ENCODE measurements around the gene HOXA7.

Gene HOXA7

DNA sequence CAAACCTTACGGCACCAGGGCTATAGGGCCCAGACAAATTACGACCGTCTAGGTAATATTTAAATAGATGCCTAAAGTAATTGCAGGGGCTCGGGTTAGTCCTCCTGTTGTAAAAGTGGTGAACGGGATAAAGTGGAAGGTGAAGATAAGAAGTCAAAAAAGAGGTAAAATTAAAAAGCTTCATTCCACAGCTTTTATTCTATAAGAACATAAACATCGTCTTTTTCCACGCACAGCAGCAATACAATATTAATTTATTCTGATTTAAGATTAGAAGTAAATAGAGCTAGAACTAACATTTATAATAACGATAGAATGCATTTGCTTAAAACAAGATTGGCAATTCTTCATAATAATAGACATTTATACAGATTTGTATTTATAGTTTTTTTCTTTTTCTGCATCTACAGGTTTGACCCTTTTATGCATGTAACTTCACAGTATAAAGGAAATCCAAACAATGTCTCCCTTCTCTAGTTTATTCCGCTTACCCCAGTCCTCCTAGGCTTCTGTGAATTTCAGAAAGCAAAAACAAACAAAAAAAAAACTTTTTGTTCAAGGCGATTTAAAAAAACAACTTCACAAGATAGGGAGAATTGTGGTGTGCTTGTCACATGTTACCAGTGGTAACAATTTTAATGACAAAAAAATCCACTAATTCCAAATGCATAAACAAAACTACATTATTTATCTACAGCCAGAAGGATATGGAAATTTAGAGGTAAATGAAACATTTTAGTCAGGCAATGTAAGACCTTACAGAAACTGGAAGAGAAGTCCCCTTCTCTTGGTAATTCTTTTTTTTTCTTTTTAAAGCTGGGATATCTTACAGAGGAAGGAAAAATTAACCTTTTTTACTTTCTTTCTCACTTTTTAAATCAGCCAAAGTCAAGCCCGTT lies 14.2 kb upstream of the HOXA7 start:
- no peak for DNase-seq

GRCh38 chr7:27169658-27170425 lies 13.4 kb upstream of the HOXA7 start:
- no peak for DNase-seq

DNA sequence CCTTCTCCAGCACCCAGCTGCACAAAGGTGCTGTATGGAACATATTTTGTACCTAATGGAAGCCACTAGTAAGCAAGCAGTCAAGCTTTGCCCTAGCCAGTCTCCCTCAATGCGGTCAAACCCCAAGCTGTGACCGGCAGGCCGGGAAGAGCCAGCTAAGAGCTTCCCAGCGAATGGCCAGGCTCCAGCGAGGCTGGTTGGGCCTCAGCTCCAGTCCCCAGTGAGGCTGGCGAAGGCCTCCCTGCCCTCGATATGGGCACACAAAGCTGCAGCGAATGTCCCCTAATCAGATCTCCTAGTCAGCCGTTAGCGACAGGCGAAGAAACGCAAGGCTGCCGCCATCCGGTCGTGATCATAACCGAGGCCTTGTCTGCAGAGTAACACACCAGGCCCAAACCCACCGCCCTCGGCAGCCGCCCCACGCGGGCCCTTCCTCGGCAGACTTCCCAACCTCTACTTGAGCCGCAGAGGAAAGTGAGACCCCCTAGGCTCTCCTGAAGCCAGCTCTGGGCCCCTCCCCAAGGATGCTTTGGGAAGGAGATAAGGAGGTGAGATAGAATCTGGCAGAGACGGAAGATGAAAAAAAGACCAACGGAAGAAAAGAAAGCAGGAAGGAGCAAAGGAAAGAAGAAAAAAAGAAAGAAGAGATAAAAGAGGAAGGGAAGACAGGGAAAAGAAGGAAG lies 11.9 kb upstream of the HOXA7 start:
- DNase-seq: no peak

DNA sequence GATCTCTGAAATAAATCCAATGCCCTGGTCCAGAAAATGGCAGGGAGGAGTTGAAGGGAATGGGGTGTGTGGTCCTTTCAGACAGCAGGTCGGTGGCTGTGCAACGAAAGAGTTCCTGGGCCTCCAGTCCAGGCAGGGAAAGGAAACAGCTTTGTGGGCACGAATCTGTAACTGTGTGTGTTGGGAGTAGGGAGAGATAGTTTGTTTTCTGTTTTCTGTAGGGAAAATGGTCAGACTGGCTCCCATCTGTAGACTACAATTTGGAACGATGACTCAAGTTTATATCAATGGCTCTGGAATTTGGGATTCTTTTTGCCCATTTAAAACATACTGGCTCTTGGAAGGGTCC lies 11.4 kb upstream of the HOXA7 start:
- DNase-seq: no peak

GRCh38 chr7:27166531-27167505 lies 10.3 kb upstream of the HOXA7 start:
- DNase-seq: no peak

- DNase-seq: no peak
Observed at GRCh38 chr7:27165996-27166530, 9.6 kb upstream of the HOXA7 start.

DNA sequence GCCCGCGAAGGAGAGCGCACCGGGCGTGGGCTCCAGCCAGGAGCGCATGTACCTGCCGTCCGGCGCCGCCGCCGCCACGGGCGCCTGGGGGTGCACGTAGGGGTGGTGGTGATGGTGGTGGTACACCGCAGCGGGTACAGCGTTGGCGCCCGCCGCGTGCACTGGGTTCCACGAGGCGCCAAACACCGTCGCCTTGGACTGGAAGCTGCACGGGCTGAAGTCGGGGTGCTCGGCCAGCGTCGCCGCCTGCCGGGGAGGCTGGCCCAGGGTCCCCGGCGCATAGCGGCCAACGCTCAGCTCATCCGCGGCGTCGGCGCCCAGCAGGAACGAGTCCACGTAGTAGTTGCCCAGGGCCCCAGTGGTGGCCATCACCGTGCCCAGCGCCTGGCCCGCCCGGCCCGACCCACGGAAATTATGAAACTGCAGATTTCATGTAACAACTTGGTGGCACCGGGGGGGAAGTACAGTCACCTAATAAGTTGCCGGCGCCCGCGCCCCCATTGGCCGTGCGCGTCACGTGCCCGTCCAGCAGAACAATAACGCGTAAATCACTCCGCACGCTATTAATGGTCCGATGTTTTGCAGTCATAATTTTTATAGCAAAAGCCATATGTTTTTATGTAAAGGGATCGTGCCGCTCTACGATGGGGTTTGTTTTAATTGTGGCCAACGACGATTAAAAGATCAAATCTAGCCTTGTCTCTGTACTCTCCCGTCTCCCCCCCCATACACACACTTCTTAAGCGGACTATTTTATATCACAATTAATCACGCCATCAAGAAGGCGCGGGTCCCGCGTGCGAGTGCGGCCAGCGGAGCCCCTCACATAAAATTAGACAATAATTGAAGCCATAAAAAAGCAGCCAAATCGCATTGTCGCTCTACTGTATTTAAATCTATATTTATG lies 8.9 kb upstream of the HOXA7 start, which contains the start of gene HOXA9:
Gene HOXA9 (minus strand): TSS at position 449 of the 907 bp plus-strand sequence. CDS start 80 bp downstream, at position 369.
- DNase-seq: no peak

DNA sequence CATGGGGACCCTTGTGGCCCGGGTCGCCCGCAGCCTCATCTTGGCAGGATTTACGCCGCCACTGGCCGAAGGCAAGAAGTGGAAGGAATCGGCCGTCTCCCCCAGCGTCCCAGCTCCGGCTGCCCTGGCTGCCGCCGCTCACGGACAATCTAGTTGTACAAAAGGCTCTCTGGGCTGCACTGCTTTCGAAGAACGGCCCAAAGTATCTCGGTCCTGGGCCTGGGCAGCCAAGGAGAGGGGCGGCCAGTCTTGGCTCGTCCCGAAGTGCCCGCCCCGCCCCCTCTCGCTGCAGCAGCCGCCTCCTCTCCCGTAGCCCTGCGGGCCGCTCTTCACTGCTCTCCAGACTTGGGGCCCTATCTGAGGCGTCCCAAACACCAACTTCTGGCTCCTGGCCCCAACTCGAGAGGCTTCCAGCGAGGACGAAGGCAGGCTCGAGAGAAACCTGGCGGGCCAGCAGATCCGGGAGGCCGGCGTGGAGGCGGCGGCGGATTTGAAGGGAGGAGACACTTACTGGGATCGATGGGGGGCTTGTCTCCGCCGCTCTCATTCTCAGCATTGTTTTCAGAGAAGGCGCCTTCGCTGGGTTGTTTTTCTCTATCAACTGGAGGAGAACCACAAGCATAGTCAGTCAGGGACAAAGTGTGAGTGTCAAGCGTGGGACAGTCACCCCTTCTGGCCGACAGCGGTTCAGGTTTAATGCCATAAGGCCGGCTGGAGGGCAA lies 8.1 kb upstream of the HOXA7 start:
- DNase-seq: no peak

DNA sequence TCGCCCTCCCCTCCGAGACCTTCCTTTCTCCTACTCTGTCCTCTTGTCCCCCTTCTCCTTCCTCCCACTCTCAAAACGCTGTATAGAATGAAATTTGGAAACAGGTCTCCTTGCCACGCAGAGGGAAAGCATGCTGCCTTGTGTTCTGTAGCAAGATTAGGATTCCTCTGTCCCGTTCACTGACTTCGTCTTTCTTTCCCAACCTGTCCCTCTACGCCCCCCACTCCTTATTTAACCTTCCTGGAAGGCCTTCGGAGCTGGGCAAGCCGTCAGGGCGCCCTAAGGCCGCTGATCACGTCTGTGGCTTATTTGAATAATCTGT lies 7.5 kb upstream of the HOXA7 start:
- no peak for DNase-seq

GRCh38 chr7:27163288-27164044 lies 7.0 kb upstream of the HOXA7 start:
- no peak for DNase-seq

GRCh38 chr7:27162561-27163287 lies 6.2 kb upstream of the HOXA7 start:
- DNase-seq: no peak

GRCh38 chr7:27161721-27162560 lies 5.5 kb upstream of the HOXA7 start:
- no peak for DNase-seq

GRCh38 chr7:27161214-27161720 lies 4.8 kb upstream of the HOXA7 start:
- peak in 2 of 14 donors; percentile 30 to 54 for DNase-seq

DNA sequence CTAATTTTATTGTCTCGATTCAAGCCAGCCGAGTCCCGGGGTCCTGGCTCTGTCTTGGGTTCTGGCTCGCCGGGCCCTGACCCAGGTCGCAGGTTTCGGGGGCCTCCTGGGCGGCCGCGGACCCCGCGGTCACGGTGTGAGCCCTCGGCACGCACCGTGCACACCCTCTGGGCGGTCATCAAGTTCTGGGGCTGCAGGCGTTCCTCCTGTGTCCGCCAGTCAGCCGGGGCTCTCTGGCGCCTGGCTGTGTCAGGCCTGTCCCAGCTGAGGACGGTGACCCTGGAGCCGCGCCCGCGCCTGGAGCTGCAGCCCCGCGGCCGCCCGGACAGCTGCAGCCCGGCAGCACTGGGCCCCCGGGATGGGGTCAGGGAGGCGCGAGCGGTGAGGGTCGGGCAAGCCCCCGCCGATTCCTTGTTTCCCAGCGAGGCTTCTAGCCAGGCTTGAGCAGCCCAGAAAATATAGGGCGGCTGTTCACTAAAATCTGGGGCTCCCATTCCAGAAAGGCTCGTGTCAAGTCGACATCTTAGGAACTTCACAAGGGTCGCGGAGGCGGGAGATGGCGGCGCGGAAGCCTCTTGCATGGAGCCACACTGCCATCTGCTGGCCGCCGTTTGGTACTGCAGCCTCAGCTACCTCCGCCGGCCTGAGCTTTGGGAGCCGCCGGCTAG lies 4.2 kb upstream of the HOXA7 start:
- DNase-seq: peak; percentile 15 to 90 (median 74)

GRCh38 chr7:27160145-27160545 lies 3.7 kb upstream of the HOXA7 start:
- DNase-seq: no peak

Measured in C1 segment of cervical spinal cord (tissue), 14 donors.